AG04449 (cell line): Measurements from ENCODE around the gene AGT.

ENCODE experiments used
- CTCF ChIA-PET: fragments of 350-600 bp; formaldehyde crosslinking; extraction: SDS; loops from one replicate; lab custom pipeline; 2021; ENCODE audit warnings: antibody characterized with exemption; lab: Yijun Ruan, JAX
- POLR2A ChIA-PET: fragments of 400-600, 350-600 bp; formaldehyde crosslinking; extraction: SDS; loops from one replicate; lab custom pipeline; 2020; ENCODE audit warnings: antibody characterized with exemption, inconsistent platforms; lab: Yijun Ruan, JAX
- DNase-seq: peaks from one replicate; pipeline ENCODE4 v3.0.0-alpha.2; 2010; ENCODE audit warnings: low read depth, low spot score
- H3K4me3 ChIP-seq: 2 replicates; pipeline ENCODE4 v1.5.1; 2011; ENCODE audit warnings: low read depth, mild to moderate bottlenecking, control low read depth, low read length
- CTCF ChIP-seq: IDR thresholded peaks from one replicate; pipeline ENCODE4 v1.5.1; 2011; ENCODE audit warnings: mild to moderate bottlenecking, moderate library complexity, low read length, control low read depth, inconsistent platforms; ENCODE audit not compliant: insufficient read depth; ENCODE audit errors: missing control alignments

Gene AGT

GRCh38 chr1:230713915-230714764 is at the start of gene AGT:
Gene AGT (minus strand): TSS chr1:230714122. CDS start chr1:230710823, 3,299 bp downstream.
- no peak within 1 kb of the TSS for H3K4me3 ChIP-seq
- POLR2A ChIA-PET: no interaction called here
- no peak for TF ChIP-seq CTCF
- DNase-seq: peak; percentile 69
- CTCF ChIA-PET: interaction anchor here (1.3 to 2.1 kb wide), 4 partner anchors 31 to 72 kb away, joined by 3 to 4 read pairs (median 3); partner anchors contain the start of gene COG2

DNA sequence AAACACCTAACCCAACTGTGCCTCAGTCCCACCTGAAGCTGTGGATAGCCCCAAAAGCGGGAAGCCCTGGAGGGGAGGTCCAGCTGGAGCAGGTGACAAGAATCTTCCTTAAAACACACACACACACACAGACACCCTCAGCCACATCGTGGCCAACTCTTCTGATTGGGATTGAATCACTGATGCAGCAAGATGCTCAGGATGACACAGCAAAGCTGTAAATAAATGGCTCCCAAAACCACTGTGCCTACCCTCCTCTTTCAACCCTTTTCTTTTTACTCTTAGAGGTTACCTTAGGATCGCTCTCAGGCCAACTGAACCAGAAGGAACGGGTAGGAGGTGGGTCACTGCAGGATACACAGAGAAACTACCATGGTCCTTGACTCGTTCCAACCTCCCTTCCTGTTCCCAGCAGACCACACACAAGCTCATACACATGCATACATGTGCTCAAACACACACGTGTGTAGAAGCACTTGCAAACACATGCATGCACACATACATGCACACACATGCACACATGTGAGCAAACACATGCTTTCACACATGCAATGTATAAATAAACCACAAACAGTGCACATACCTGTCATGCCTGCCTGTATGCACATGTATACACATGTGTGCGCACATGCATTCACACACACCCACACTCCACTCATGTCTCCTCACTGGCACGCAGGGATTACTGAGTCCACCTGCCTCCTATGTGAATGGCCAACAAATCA is 47.7 kb upstream of the AGT start:
- no peak for TF ChIP-seq CTCF
- POLR2A ChIA-PET: no interaction called here
- H3K4me3 ChIP-seq: no peak overlapping the region
- DNase-seq: no peak
- CTCF ChIA-PET: interaction anchor here (1.1 kb wide), 1 partner anchor 11 kb away, joined by 3 read pairs; no protein-coding TSS in a partner anchor

- ChIA-PET POLR2A (no interaction called here), CTCF (interaction anchor here (1.1 kb wide), 1 partner anchor 47 kb away, joined by 3 read pairs; the partner anchor contains the start of gene AGT)
- DNase-seq: no peak
- no peak overlapping the region for H3K4me3 ChIP-seq
- no peak for TF ChIP-seq CTCF
Measured at GRCh38 chr1:230760360-230760827, 46.5 kb upstream of the AGT start.

GRCh38 chr1:230759369-230760065 is 45.6 kb upstream of the AGT start:
- DNase-seq: no peak
- no peak for TF ChIP-seq CTCF
- POLR2A ChIA-PET: no interaction called here
- no peak overlapping the region for H3K4me3 ChIP-seq
- CTCF ChIA-PET: interaction anchor here (0.9 to 1.7 kb wide), 4 partner anchors 11 to 16 kb away, joined by 3 to 6 read pairs (median 5); no protein-coding TSS in a partner anchor

DNA sequence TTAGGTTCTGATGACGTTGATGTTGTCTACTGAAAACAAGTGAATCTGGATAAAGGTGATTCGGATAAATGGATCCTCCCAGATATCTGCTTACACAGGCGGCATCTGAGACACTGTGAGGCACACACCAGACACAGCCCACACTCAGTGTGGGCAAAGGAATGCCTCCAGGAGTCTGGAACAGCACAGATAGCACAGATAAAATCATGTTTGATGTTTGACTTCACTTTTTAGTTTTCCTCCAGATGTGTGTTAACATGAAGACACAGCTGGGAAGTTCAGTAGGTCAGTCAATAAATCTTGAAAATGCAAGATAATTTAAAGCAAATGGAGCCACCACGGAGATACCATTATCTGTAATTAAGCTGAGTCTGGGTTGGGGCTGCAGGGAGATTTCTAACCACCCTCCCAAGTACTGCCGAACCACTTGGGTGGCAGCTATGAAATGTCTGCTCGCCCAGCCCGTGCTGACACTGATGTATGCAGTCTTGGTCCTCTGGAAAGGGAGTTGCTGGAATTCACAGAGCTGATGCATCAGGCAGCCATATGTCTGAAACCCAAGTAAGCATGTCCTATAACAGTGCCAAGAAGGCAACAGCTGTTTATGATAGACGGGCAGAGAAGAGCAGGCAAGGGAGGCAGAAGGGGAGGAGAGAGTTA is 44.9 kb upstream of the AGT start:
- POLR2A ChIA-PET: no interaction called here
- H3K4me3 ChIP-seq: no peak overlapping the region
- no peak for DNase-seq
- CTCF ChIA-PET: interaction anchor here (0.9 to 1.7 kb wide), 4 partner anchors 11 to 15 kb away, joined by 3 to 6 read pairs (median 5); no protein-coding TSS in a partner anchor
- no peak for TF ChIP-seq CTCF
